ENCODE data around the gene IP6K3.

IP6K3 gene

DNA sequence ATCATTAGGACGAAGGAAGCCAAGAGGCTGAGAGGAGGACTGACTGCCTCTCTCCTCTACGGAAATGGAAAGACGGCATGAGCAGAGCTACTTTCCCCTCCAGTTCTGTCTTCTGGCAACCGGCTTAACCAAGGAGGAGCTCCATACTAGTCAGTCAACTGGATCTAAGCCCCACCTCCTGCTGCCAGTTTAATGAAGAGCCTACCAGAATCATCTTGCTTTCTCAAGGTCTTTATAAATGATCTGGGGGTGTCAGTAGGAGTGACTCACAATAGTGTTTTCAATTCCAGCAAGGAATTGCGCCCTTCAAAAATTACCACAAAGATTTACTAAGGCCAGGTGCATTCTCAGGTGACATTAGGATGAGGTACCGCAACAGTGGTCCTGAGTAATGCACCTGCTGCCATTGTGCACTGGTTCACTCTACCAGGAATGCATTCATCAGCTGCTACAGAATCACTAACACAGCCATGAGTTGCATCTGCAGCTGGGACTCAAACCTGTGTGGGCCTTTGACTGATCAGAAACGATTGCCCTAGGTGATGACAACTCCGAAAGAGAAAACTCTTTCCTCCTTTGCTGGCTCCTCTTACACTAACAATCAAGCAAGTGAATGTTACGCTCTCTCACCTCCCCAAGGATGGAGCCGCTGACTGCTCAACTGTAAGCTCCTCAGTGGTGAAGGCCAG, 38.0 kb downstream of the IP6K3 start:
- peaks cover 58% of the 10 kb centered on the region for H3K36me3 ChIP-seq (ENCODE audit: insufficient read depth, insufficient read length, low read length)

GRCh38 chr6:33707771-33708170, 38.9 kb downstream of the IP6K3 start:
- no peak overlapping the region for H3K9ac ChIP-seq (ENCODE audit: insufficient read length, low read depth)
- no peak for DNase-seq (ENCODE audit: low read depth, low spot score)
- H3K4me3 ChIP-seq (ENCODE audit: insufficient read length, low read depth) = no peak overlapping the region
- H3K4me1 ChIP-seq (ENCODE audit: insufficient read depth, insufficient read length) = peaks cover 13% of the 10 kb centered on the region
- TF ChIP-seq SUZ12 (IDR thresholded peaks at IDR 0.05; ENCODE audit: extremely low read depth, insufficient read depth, insufficient read length) (no peak), YY1 (IDR thresholded peaks at IDR 0.05; ENCODE audit: insufficient read depth, insufficient read length) (no peak), ZNF274 (IDR thresholded peaks at IDR 0.05; ENCODE audit: low read depth, low read length) (no peak)
- no peaks in the 10 kb centered on the region for H3K9me3 ChIP-seq (ENCODE audit: insufficient read depth, low read length)
- peaks cover 65% of the 10 kb centered on the region for H3K36me3 ChIP-seq (ENCODE audit: insufficient read depth, insufficient read length, low read length)
- H3K27me3 ChIP-seq (ENCODE audit: insufficient read depth, insufficient read length) = no peaks in the 10 kb centered on the region

More for the DNA sequence above, 38.0 kb downstream of the IP6K3 start:
- H3K4me1 ChIP-seq (ENCODE audit: insufficient read depth, insufficient read length) = peaks cover 13% of the 10 kb centered on the region
- TF ChIP-seq ZNF274 (IDR thresholded peaks at IDR 0.05; ENCODE audit: low read depth, low read length) (no peak), YY1 (IDR thresholded peaks at IDR 0.05; ENCODE audit: insufficient read depth, insufficient read length) (no peak), SUZ12 (IDR thresholded peaks at IDR 0.05; ENCODE audit: extremely low read depth, insufficient read depth, insufficient read length) (no peak)
- H3K27me3 ChIP-seq (ENCODE audit: insufficient read depth, insufficient read length) = no peaks in the 10 kb centered on the region
- H3K9me3 ChIP-seq (ENCODE audit: insufficient read depth, low read length) = no peaks in the 10 kb centered on the region
- no peak overlapping the region for H3K9ac ChIP-seq (ENCODE audit: insufficient read length, low read depth)
- no peak for DNase-seq (ENCODE audit: low read depth, low spot score)
- no peak overlapping the region for H3K4me3 ChIP-seq (ENCODE audit: insufficient read length, low read depth)

DNA sequence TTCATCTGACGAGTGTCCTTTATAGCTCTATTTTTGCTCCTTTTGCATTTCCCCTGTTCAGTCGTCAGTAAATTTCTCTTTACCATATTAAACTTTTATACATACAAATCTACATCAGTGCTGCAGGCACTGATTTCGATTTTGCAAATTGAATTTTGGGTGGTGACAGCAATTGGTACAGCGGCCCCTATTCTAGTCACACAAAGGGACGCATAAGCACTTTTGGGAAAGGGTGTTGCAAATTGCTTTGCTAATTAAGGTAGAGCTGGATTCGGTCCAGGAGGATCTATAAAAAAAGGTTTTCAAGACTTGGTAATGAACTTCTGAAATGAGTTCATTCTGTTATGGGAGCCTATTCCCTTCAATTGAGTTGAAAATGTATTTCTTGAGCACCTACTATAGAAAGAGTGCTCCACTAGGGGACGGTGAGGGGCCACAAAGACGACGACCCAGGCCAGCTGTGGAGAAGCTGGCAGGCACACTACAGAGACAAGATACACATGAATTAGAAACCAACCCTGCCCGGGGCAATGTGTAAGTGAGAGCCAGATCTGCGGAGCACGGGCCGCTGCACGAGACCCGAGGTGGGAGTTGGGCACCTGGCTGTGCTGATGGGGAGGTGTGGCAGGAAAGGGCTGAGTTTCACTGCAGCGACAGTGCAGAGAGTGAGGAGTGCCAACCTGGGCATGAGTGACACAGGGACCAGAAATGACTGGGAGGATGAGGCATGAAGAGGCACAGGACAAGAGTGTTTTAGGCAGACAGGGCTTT, 40.6 kb downstream of the IP6K3 start:
- TF ChIP-seq SUZ12 (IDR thresholded peaks at IDR 0.05; ENCODE audit: extremely low read depth, insufficient read depth, insufficient read length) (no peak), YY1 (IDR thresholded peaks at IDR 0.05; ENCODE audit: insufficient read depth, insufficient read length) (no peak), ZNF274 (IDR thresholded peaks at IDR 0.05; ENCODE audit: low read depth, low read length) (no peak)
- DNase-seq (ENCODE audit: low read depth, low spot score) = no peak
- Histone ChIP-seq H3K4me1 (ENCODE audit: insufficient read depth, insufficient read length) (peaks cover 13% of the 10 kb centered on the region), H3K4me3 (ENCODE audit: insufficient read length, low read depth) (no peak overlapping the region), H3K27me3 (ENCODE audit: insufficient read depth, insufficient read length) (no peaks in the 10 kb centered on the region), H3K9me3 (ENCODE audit: insufficient read depth, low read length) (no peaks in the 10 kb centered on the region), H3K9ac (ENCODE audit: insufficient read length, low read depth) (no peak overlapping the region), H3K36me3 (ENCODE audit: insufficient read depth, insufficient read length, low read length) (peaks cover 73% of the 10 kb centered on the region)

- H3K27me3 ChIP-seq (ENCODE audit: insufficient read depth, insufficient read length) = no peaks in the 10 kb centered on the region
- H3K4me1 ChIP-seq (ENCODE audit: insufficient read depth, insufficient read length) = peaks cover 10% of the 10 kb centered on the region
- H3K36me3 ChIP-seq (ENCODE audit: insufficient read depth, insufficient read length, low read length) = peaks cover 75% of the 10 kb centered on the region
- DNase-seq (ENCODE audit: low read depth, low spot score) = no peak
- no peak overlapping the region for H3K9ac ChIP-seq (ENCODE audit: insufficient read length, low read depth)
- TF ChIP-seq YY1 (IDR thresholded peaks at IDR 0.05; ENCODE audit: insufficient read depth, insufficient read length) (no peak), SUZ12 (IDR thresholded peaks at IDR 0.05; ENCODE audit: extremely low read depth, insufficient read depth, insufficient read length) (no peak)
- H3K4me3 ChIP-seq (ENCODE audit: insufficient read length, low read depth) = no peak overlapping the region
- no peaks in the 10 kb centered on the region for H3K9me3 ChIP-seq (ENCODE audit: insufficient read depth, low read length)
Observed at GRCh38 chr6:33705268-33705885, 41.3 kb downstream of the IP6K3 start.

DNA sequence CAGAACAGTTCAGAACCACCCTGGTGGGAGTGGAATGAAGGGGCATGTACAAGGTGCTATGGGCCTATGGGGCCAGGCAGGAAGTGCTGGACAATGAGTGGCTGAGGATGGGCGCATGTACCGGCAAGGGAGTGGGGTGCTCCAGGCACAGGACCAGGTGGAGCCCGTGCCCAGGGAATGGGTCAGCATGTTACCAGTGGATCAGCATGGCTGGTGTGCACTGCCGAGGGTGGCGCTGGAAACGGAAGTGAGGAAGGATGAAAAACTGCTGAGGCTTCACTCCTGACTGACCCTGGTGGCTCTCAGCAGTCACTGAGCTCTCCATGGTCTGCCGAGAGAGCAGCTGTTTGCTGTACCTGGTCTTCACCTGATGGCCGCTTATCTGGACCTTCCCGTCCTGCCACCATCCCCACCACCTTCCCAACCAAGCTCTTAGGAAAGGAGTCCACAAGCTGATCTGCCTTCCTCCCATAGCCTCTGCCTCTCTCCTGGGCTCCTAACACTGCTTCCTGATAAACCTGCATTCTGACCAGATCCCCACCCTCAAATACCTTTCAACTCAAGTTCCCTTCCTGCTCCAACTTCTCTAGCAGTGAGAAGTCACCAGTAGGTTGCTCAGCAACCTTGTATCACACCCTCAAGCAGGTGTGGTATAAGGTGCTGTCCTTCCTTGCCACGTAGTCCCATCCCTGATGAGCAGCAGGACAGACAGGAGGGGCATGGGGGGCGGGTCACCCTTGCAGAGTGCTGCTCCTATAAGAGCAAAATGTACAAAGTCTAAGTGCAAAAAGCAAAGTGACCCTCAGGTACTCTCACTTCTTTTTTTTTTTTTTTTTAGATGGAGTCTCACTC, 42.3 kb downstream of the IP6K3 start:
- Histone ChIP-seq H3K9me3 (ENCODE audit: insufficient read depth, low read length) (no peaks in the 10 kb centered on the region), H3K4me1 (ENCODE audit: insufficient read depth, insufficient read length) (peaks cover 6% of the 10 kb centered on the region), H3K36me3 (ENCODE audit: insufficient read depth, insufficient read length, low read length) (peaks cover 74% of the 10 kb centered on the region), H3K4me3 (ENCODE audit: insufficient read length, low read depth) (no peak overlapping the region), H3K27me3 (ENCODE audit: insufficient read depth, insufficient read length) (no peaks in the 10 kb centered on the region), H3K9ac (ENCODE audit: insufficient read length, low read depth) (no peak overlapping the region)
- TF ChIP-seq SUZ12 (IDR thresholded peaks at IDR 0.05; ENCODE audit: extremely low read depth, insufficient read depth, insufficient read length) (no peak), ZNF274 (IDR thresholded peaks at IDR 0.05; ENCODE audit: low read depth, low read length) (no peak)
- no peak for DNase-seq (ENCODE audit: low read depth, low spot score)

- Histone ChIP-seq H3K36me3 (ENCODE audit: insufficient read depth, insufficient read length, low read length) (peaks cover 72% of the 10 kb centered on the region), H3K9ac (ENCODE audit: insufficient read length, low read depth) (no peak overlapping the region), H3K9me3 (ENCODE audit: insufficient read depth, low read length) (no peaks in the 10 kb centered on the region), H3K27me3 (ENCODE audit: insufficient read depth, insufficient read length) (no peaks in the 10 kb centered on the region), H3K4me3 (ENCODE audit: insufficient read length, low read depth) (no peak overlapping the region), H3K4me1 (ENCODE audit: insufficient read depth, insufficient read length) (peaks cover 9% of the 10 kb centered on the region)
- peak; percentile 36 for DNase-seq (ENCODE audit: low read depth, low spot score)
- TF ChIP-seq YY1 (IDR thresholded peaks at IDR 0.05; ENCODE audit: insufficient read depth, insufficient read length) = no peak
- TF ChIP-seq SUZ12 (IDR thresholded peaks at IDR 0.05; ENCODE audit: extremely low read depth, insufficient read depth, insufficient read length) = no peak
- TF ChIP-seq ZNF274 (IDR thresholded peaks at IDR 0.05; ENCODE audit: low read depth, low read length) = no peak
Observed at GRCh38 chr6:33702345-33702977, 44.2 kb downstream of the IP6K3 start.
